ENCODE data around the gene TNS3. TPM values are rescaled to one million over a fixed set of nuclear protein-coding genes. Genes with fewer than 3 reads are reported as not detected.

TNS3 gene
- total RNA-seq, 3 donors from 2014 or later = 69.1 to 98.9 (median 69.9) TPM

- TF ChIP-seq CTCF (IDR thresholded peaks at IDR 0.05) = no peak
- Histone ChIP-seq H3K36me3 (ENCODE audit: low read depth) (no peaks in the 10 kb centered on the region), H3K4me3 (no peak overlapping the region), H3K9me3 (no peaks in the 10 kb centered on the region), H3K4me1 (ENCODE audit: low read depth) (peaks cover 43% of the 10 kb centered on the region)
- intact Hi-C loops (cut with DNase I, micrococcal nuclease) = no loop called here
- DNase-seq (no peak), ATAC-seq (no peak)
Measured at GRCh38 chr7:47484457-47484856, 97.5 kb downstream of the TNS3 start.

- Histone ChIP-seq H3K4me3 (no peak overlapping the region), H3K4me1 (ENCODE audit: low read depth) (peaks cover 43% of the 10 kb centered on the region), H3K9me3 (no peaks in the 10 kb centered on the region), H3K36me3 (ENCODE audit: low read depth) (no peaks in the 10 kb centered on the region)
- DNase-seq = no peak
- no peak for ATAC-seq
- TF ChIP-seq CTCF (IDR thresholded peaks at IDR 0.05) = no peak
- intact Hi-C loops (cut with DNase I, micrococcal nuclease) = no loop called here
Measured at GRCh38 chr7:47483604-47484273, 98.2 kb downstream of the TNS3 start.

GRCh38 chr7:47482013-47482875 lies 99.7 kb downstream of the TNS3 start:
- Histone ChIP-seq H3K4me3 (no peak overlapping the region), H3K36me3 (ENCODE audit: low read depth) (no peaks in the 10 kb centered on the region), H3K9me3 (no peaks in the 10 kb centered on the region), H3K4me1 (ENCODE audit: low read depth) (peaks cover 52% of the 10 kb centered on the region)
- TF ChIP-seq CTCF (IDR thresholded peaks at IDR 0.05) = no peak
- peak; percentile 48 for ATAC-seq
- intact Hi-C loops (cut with DNase I, micrococcal nuclease) = no loop called here
- DNase-seq = no peak

- no peaks in the 10 kb centered on the region for H3K36me3 ChIP-seq (ENCODE audit: low read depth)
- ATAC-seq (no peak), DNase-seq (no peak)
- no peak for TF ChIP-seq CTCF (IDR thresholded peaks at IDR 0.05)
- intact Hi-C loops (cut with DNase I, micrococcal nuclease) = no loop called here
- peaks cover 53% of the 10 kb centered on the region for H3K4me1 ChIP-seq (ENCODE audit: low read depth)
- no peak overlapping the region for H3K4me3 ChIP-seq
- no peaks in the 10 kb centered on the region for H3K9me3 ChIP-seq
Measured at GRCh38 chr7:47481541-47482012, 100.3 kb downstream of the TNS3 start.

- TF ChIP-seq CTCF (IDR thresholded peaks at IDR 0.05) = no peak
- DNase-seq = peak in 1 of 3 donors; percentile 50
- H3K9me3 ChIP-seq = no peaks in the 10 kb centered on the region
Measured at GRCh38 chr7:47480576-47481538, 101.1 kb downstream of the TNS3 start.

More at GRCh38 chr7:47480576-47481538, 101.1 kb downstream of the TNS3 start:
- Histone ChIP-seq H3K36me3 (ENCODE audit: low read depth) (no peaks in the 10 kb centered on the region), H3K4me3 (no peak overlapping the region), H3K4me1 (ENCODE audit: low read depth) (peaks cover 57% of the 10 kb centered on the region)
- peak; percentile 64 for ATAC-seq
- intact Hi-C loops (cut with DNase I, micrococcal nuclease) = no loop called here

All from mucosa of descending colon (tissue), 3 donors.